HG03039 (cell line): ENCODE data around the gene DLGAP3.

Experiments used
- ATAC-seq: cut with Tn5 transposase; IDR thresholded peaks from one replicate; pipeline ENCODE4 v1.9.1; 2021; ENCODE audit warnings: mild to moderate bottlenecking, moderate library complexity; ENCODE audit not compliant: unreplicated experiment

The DLGAP3 gene

GRCh38 chr1:34868230-34869049, 61.0 kb downstream of the DLGAP3 start:
- ATAC-seq: no peak

GRCh38 chr1:34867415-34867814, 62.0 kb downstream of the DLGAP3 start:
- no peak for ATAC-seq

GRCh38 chr1:34866762-34867109, 62.7 kb downstream of the DLGAP3 start:
- ATAC-seq: no peak

GRCh38 chr1:34865981-34866761, 63.3 kb downstream of the DLGAP3 start:
- peak; percentile 45 for ATAC-seq

- ATAC-seq: no peak
Observed at GRCh38 chr1:34865573-34865972, 63.9 kb downstream of the DLGAP3 start.

GRCh38 chr1:34864759-34865158, 64.7 kb downstream of the DLGAP3 start:
- no peak for ATAC-seq

GRCh38 chr1:34863501-34863900, 65.9 kb downstream of the DLGAP3 start:
- no peak for ATAC-seq

GRCh38 chr1:34859446-34860200, 69.8 kb downstream of the DLGAP3 start, which contains the start of gene SMIM12:
Gene SMIM12 (minus strand): TSS chr1:34859749. CDS start chr1:34855977, 3,772 bp downstream.
- peak; percentile 84 for ATAC-seq

- no peak for ATAC-seq
Observed at GRCh38 chr1:34858901-34859445, 70.5 kb downstream of the DLGAP3 start.

- no peak for ATAC-seq
Observed at GRCh38 chr1:34856697-34857096, 72.8 kb downstream of the DLGAP3 start.

GRCh38 chr1:34852677-34853217, 76.7 kb downstream of the DLGAP3 start:
- peak; percentile 91 for ATAC-seq

- no peak for ATAC-seq
Observed at GRCh38 chr1:34851431-34852105, 77.9 kb downstream of the DLGAP3 start.

- no peak for ATAC-seq
Observed at GRCh38 chr1:34850382-34850781, 79.1 kb downstream of the DLGAP3 start.

GRCh38 chr1:34847094-34847493, 82.4 kb downstream of the DLGAP3 start:
- ATAC-seq: no peak

- no peak for ATAC-seq
Observed at GRCh38 chr1:34846265-34846664, 83.2 kb downstream of the DLGAP3 start.

- no peak for ATAC-seq
Observed at GRCh38 chr1:34845131-34845901, 84.1 kb downstream of the DLGAP3 start.

GRCh38 chr1:34844252-34844634, 85.2 kb downstream of the DLGAP3 start:
- no peak for ATAC-seq

- no peak for ATAC-seq
Observed at GRCh38 chr1:34843392-34844251, 85.8 kb downstream of the DLGAP3 start.

- ATAC-seq: no peak
Observed at GRCh38 chr1:34842952-34843371, 86.5 kb downstream of the DLGAP3 start.
